ENCODE measurements around the gene DUSP14. TPM values are rescaled to one million over a fixed set of nuclear protein-coding genes. Genes with fewer than 3 reads are reported as not detected.

Gene DUSP14
- total RNA-seq, 1 donor from 2014 or later: 15.8 TPM

DNA sequence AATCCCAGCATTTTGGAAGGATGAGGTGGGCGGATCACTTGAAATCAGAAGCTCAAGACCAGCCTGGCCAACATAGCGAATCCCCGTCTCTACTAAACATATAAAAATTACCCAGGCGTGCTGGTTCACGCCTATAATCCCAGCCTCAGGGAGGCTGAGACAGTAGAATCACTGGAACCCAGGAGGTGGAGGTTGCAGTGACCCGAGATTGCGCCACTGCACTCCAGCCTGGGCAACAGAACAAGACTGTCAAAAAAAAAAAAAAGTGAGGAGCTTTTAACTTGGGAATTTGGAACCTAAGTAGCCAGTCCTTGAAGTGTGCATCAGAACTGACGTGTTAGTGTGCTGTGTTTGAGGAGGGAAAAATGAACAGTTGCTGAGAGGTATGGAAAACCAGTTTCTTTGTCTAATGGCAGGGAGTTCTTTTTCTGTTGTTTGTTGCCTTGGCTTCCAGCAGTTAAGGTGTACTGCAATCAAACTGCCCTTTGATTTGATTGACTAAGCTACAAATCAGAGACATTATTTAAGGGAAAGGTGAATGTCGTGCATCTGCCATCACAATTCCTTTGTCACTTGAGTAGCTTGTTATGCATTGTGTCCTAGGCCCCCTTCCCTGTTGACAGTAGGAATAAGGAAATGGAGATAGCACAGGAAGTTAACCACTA lies 8.6 kb upstream of the DUSP14 start:
- no peak for DNase-seq
- no peak for ATAC-seq
- intact Hi-C loops (cut with micrococcal nuclease): no loop called here

GRCh38 chr17:37483311-37484039 lies 6.2 kb upstream of the DUSP14 start:
- intact Hi-C loops (cut with micrococcal nuclease): no loop called here
- DNase-seq (no peak), ATAC-seq (peak; percentile 57)

- ATAC-seq: no peak
Observed at GRCh38 chr17:37485938-37486570, 3.6 kb upstream of the DUSP14 start.

GRCh38 chr17:37488009-37488604 lies 1.6 kb upstream of the DUSP14 start:
- intact Hi-C loops (cut with micrococcal nuclease): no loop called here
- no peak for DNase-seq
- ATAC-seq: peak; percentile 33

More at GRCh38 chr17:37485938-37486570, 3.6 kb upstream of the DUSP14 start:
- intact Hi-C loops (cut with micrococcal nuclease): no loop called here
- DNase-seq: no peak

- ATAC-seq: peak; percentile 54
- intact Hi-C loops (cut with micrococcal nuclease): no loop called here
Observed at GRCh38 chr17:37488607-37489196, 989 bp upstream of the DUSP14 start.

DNA sequence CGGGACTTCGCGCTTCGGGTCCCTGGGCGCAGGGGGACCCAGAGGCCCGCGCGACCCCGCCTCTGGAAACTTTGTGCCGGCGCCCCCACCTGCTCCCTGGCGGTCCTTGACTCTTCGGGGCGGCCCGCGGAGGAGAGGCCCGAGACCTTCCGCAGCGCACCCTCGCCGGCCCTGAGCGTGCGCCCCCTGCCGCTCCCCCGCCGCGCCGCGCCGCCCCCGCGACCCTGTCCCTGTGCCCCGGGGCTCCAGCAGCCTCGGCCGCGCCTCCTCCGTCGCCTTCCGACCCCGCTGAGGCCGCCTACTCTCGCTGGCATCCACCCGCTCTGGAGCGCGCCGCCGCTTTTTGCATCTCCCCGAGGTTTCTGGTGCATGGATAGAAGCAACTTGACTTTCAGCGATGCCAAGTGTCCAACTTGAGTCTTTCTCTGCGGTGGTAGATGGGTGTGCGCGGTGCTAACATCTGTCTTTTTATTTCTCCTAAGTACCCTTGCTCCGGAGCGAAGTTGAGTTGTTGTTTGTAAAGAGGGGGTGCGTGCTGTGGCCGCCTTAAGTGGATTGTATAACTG lies 414 bp downstream of the DUSP14 start:
- DNase-seq (peak; percentile 81), ATAC-seq (peak; percentile 64)
- intact Hi-C loops (cut with micrococcal nuclease): no loop called here

More at GRCh38 chr17:37488607-37489196, 989 bp upstream of the DUSP14 start:
- peak; percentile 47 for DNase-seq

DNA sequence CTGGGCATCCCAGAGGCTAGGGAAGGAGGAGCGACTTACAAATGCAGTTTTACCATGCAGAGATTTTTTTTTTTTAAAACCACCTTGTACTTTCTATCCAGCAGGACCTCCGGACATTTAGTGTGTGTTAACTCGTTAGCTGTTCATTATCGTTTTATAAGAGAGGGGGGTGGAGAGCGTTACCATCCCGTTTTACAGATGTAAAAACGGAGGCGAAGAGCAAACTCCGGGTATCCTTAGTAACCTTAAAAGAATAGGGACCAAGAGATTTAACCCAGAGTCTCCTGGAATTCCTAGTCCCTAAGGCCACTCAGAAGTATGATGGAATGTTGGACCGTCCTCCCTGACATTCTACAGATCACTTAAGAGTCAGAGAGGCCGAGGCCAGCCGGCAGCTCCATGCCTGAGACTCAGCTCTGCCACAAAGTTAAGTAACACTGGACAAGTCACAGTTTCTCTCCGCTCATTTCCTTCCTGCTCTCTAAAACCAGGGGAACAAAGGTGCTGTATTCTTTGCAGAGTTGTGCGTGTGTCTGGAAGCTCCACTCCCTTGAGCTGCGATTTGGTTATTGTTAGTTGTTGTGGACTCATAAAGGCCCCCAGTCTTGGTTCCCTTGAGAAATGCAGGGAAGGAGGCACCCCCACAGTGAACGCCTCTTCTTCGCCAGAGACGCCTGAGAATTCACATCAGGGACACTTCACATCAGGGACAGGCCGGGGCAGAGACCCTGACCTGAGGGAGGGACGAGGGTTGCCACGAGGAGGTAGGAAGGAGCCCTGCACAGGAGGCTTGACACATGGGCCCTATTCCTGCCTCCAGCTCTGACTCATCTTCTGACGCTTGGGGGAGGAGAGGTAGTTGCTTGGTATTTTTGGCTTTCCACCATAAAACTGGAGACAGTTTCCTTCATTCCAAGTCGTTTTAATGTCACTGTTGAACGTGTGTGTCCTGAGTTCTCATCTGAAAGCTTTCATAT lies 1.2 kb downstream of the DUSP14 start:
- intact Hi-C loops (cut with micrococcal nuclease): no loop called here
- DNase-seq (peak; percentile 48), ATAC-seq (peak; percentile 38)

DNA sequence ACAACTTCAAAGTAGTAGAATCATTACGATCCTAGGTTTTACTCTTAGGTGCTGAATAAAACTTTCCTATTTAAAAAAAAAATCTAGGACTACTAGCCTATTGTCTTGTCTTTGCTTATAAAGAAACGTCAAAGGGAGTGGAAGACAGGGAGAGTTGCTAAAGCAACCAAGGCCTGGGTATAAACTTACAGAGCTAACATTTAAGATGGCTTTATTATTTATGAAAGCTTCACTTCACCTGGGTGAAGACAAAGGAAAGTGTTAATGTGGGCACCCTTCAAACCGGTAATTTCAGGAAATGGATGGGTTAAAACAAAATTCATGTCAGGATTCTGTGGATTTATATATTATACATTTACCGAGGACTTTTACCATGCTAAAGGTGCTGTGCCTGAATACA lies 2.5 kb downstream of the DUSP14 start:
- no peak for ATAC-seq
- intact Hi-C loops (cut with micrococcal nuclease): no loop called here
- DNase-seq: no peak

- DNase-seq (no peak), ATAC-seq (no peak)
- intact Hi-C loops (cut with micrococcal nuclease): no loop called here
Observed at GRCh38 chr17:37493249-37494027, 3.7 kb downstream of the DUSP14 start.

DNA sequence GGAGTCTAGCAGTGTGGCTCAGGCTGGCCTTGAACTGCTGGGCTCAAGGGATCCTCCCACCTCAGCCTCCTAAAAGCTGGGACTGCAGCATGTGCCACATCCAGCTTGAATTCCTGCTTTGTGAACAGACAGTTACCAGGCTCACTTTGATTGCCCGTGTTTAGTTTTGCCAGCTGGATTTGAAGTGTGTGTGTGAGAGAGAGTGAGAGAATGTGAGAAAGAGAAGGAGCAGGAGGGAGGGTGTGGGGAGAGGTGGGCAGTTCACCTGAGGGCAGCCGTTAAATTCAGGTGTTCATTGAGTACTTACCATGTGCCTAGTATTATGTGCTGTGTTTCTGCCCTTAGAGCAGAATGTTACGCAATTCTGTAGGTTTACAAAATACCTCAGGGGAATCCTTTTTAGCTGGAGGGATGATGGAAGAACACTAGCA lies 4.7 kb downstream of the DUSP14 start:
- ATAC-seq (no peak), DNase-seq (no peak)
- intact Hi-C loops (cut with micrococcal nuclease): no loop called here

GRCh38 chr17:37494971-37495370 lies 5.3 kb downstream of the DUSP14 start:
- DNase-seq: no peak
- intact Hi-C loops (cut with micrococcal nuclease): no loop called here
- ATAC-seq: no peak

- ATAC-seq: no peak
- intact Hi-C loops (cut with micrococcal nuclease): no loop called here
- no peak for DNase-seq
Observed at GRCh38 chr17:37500378-37500777, 10.7 kb downstream of the DUSP14 start.

DNA sequence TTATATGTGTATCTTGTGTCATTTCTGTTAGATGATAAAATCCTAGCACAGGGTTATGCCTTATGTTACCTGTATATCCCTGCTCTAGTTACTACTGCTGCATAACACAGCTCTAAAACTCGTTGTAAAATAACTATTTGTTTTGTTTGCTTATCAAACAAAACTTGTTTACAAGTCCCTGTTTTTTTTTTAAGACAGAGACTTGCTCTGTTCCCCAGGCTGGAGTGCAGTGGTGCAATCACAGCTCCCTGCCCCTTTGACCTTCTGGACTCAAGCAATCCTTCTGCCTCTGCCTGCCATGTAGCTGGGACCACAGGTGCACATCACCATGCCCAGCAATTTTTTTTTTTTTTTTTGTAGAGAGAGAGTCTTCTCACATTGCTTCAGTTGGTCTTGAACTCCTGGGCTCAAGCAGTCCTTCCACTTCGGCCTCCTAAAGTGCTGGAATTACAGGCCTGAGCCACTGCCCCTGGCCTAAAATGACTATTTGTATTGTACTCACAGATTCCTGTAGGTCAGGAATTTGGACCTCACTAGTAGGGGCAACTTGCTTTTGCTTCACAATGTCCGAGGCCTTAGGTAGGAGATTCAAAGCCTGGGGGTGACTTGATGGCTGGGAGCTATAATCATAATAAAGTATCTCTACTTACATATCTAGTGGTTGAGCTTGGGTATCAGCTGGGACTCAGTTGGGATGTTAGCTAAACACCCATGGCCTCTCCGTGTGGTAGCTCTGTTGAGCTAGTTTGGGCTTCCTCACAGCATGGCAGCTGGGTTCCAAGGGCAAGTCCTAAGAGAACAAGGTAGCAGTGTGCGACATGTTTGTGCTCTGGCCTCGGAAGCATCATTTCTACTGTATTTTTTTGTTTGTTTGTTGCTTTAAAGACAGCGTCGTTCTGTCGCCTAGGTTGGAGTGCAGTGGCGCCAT lies 12.6 kb downstream of the DUSP14 start:
- no peak for ATAC-seq
- intact Hi-C loops (cut with micrococcal nuclease): no loop called here
- no peak for DNase-seq

GRCh38 chr17:37503148-37503547 lies 13.5 kb downstream of the DUSP14 start:
- no peak for ATAC-seq
- no peak for DNase-seq
- intact Hi-C loops (cut with micrococcal nuclease): no loop called here

- no peak for ATAC-seq
- no peak for DNase-seq
- intact Hi-C loops (cut with micrococcal nuclease): no loop called here
Observed at GRCh38 chr17:37505333-37505732, 15.6 kb downstream of the DUSP14 start.

- ATAC-seq: peak; percentile 56
- DNase-seq: no peak
- intact Hi-C loops (cut with micrococcal nuclease): no loop called here
Observed at GRCh38 chr17:37506678-37507077, 17.0 kb downstream of the DUSP14 start.

Data from left ventricle myocardium superior (tissue), 1 donor.